HG02970 (cell line): ENCODE measurements around the gene NINL.
"Not testable (repeated sequence)": the region's sequence is repeated elsewhere in the genome, so short reads cannot be mapped to it uniquely, and the experiment has no call there.

Experiments
- ATAC-seq: cut with Tn5 transposase; IDR thresholded peaks from one replicate; pipeline ENCODE4 v1.9.1; 2021; ENCODE audit warnings: mild to moderate bottlenecking, moderate library complexity, moderate number of reproducible peaks; ENCODE audit not compliant: unreplicated experiment, low FRiP score

NINL gene

GRCh38 chr20:25561771-25562170 lies 23.6 kb downstream of the NINL start:
- ATAC-seq, result not testable (repeated sequence)

GRCh38 chr20:25553819-25554296 lies 31.5 kb downstream of the NINL start:
- no peak for ATAC-seq

GRCh38 chr20:25552977-25553376 lies 32.4 kb downstream of the NINL start:
- ATAC-seq, result no peak

GRCh38 chr20:25551413-25552215 lies 33.7 kb downstream of the NINL start:
- ATAC-seq, result no peak

- not testable (repeated sequence) for ATAC-seq
These were observed 34.5 kb downstream of the NINL start for GRCh38 chr20:25550645-25551337.

GRCh38 chr20:25549843-25550477 lies 35.4 kb downstream of the NINL start:
- no peak for ATAC-seq

- ATAC-seq, result no peak
These were observed 36.1 kb downstream of the NINL start for GRCh38 chr20:25549172-25549773.

GRCh38 chr20:25548613-25549086 lies 36.7 kb downstream of the NINL start:
- no peak for ATAC-seq

- no peak for ATAC-seq
These were observed 37.3 kb downstream of the NINL start for GRCh38 chr20:25547999-25548398.

- no peak for ATAC-seq
These were observed 38.3 kb downstream of the NINL start for GRCh38 chr20:25547063-25547462.

- no peak for ATAC-seq
These were observed 39.3 kb downstream of the NINL start for GRCh38 chr20:25546048-25546447.

- no peak for ATAC-seq
These were observed 40.2 kb downstream of the NINL start for GRCh38 chr20:25545171-25545570.

- ATAC-seq, result no peak
These were observed 40.6 kb downstream of the NINL start for GRCh38 chr20:25544734-25545133.

GRCh38 chr20:25544311-25544710 lies 41.0 kb downstream of the NINL start:
- no peak for ATAC-seq

GRCh38 chr20:25543068-25543467 lies 42.3 kb downstream of the NINL start:
- ATAC-seq, result no peak

GRCh38 chr20:25541676-25542075 lies 43.7 kb downstream of the NINL start:
- ATAC-seq, result no peak

GRCh38 chr20:25539742-25540672 lies 45.3 kb downstream of the NINL start:
- ATAC-seq, result no peak

GRCh38 chr20:25538838-25539665 lies 46.3 kb downstream of the NINL start:
- no peak for ATAC-seq

- ATAC-seq, result no peak
These were observed 47.4 kb downstream of the NINL start for GRCh38 chr20:25537890-25538289.
